Measurements from ENCODE around the gene GAS6. TPM values are rescaled to one million over a fixed set of nuclear protein-coding genes. Genes with fewer than 3 reads are reported as not detected.

The GAS6 gene
- total and polyA plus RNA-seq, 2 donors (not counting 3 experiments of a cell fraction or from before 2014, with no cell fraction given), result 69.2 to 109 TPM

DNA sequence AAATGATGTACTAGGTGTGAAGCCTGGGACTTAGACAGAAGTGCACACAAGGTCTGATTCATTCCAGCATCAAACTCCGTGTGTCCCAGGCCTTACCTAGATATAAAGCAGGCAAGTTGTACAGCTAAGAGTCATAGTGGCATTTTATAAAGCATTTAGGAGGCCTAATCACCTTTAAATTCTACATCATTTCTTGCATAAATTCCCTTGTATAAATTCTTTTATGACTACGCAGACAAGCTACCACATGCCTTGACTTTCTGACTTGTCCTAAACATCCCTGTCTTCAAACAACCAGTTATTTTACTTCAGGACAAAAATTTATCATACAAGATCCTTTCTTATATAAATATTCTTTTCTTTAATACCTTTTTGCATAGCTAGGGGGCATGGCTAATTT lies 82.3 kb downstream of the GAS6 start:
- Histone ChIP-seq H3K9me1 (replicated peaks; ENCODE audit: control insufficient read depth, extremely low read depth, insufficient read depth, low read length) (no peaks in the 10 kb centered on the region), H3K4me3 (replicated peaks in 1 of 3; ENCODE audit: insufficient read depth in 1 of 3, low read depth in 1 of 3, low read length in 3 of 3) (no peak overlapping the region), H3K36me3 (ENCODE audit: control insufficient read depth in 2 of 2, extremely low read depth in 1 of 2, insufficient read depth in 2 of 2, low read length in 2 of 2) (peaks cover 0 to 8% of the 10 kb centered on the region in 2 experiments), H3K9me3 (replicated peaks; ENCODE audit: control insufficient read depth, insufficient read depth, low read length) (no peaks in the 10 kb centered on the region), H3K27ac (ENCODE audit: insufficient read depth, low read depth, low read length) (no peak overlapping the region), H3K9ac (replicated peaks; ENCODE audit: extremely low read depth, insufficient read depth, low read length) (no peak overlapping the region), H4K20me1 (replicated peaks; ENCODE audit: control insufficient read depth, extremely low read depth, insufficient read depth, low read length) (no peaks in the 10 kb centered on the region), H3K27me3 (ENCODE audit: control insufficient read depth in 2 of 2, insufficient read depth in 2 of 2, low read length in 2 of 2) (no peaks in the 10 kb centered on the region), H3K4me1 (ENCODE audit: control insufficient read depth, extremely low read depth, insufficient read depth, low read length) (peaks cover 14% of the 10 kb centered on the region), H3K79me2 (ENCODE audit: control insufficient read depth, insufficient read depth, low read length) (no peaks in the 10 kb centered on the region), H2AFZ (ENCODE audit: low read depth, low read length) (no peak overlapping the region), H3K4me2 (ENCODE audit: insufficient read depth, low read length) (no peak overlapping the region)
- FAIRE-seq (no peak), DNase-seq (ENCODE audit: low read depth, low spot score) (no peak)
- TF ChIP-seq CTCF (IDR thresholded peaks at IDR 0.05; ENCODE audit: extremely low read depth in 1 of 2, insufficient read depth in 1 of 2, low read depth in 1 of 2, low read length in 2 of 2), result no peak
- no peak for TF ChIP-seq POLR2AphosphoS5 (IDR thresholded peaks at IDR 0.05; ENCODE audit: insufficient read depth, low read depth, low read length)
- no peak for TF ChIP-seq POLR2A (IDR thresholded peaks at IDR 0.05; ENCODE audit: low read depth, low read length)
- TF ChIP-seq EZH2 (IDR thresholded peaks at IDR 0.05; ENCODE audit: borderline replicate concordance, low read depth, low read length, severe bottlenecking), result no peak
- no peak for TF ChIP-seq GATA2 (IDR thresholded peaks at IDR 0.05; ENCODE audit: insufficient read depth, insufficient read length, low read depth, low read length)
- no peak for TF ChIP-seq MYC (IDR thresholded peaks at IDR 0.05; ENCODE audit: low read depth, low read length)
- TF ChIP-seq JUN (IDR thresholded peaks at IDR 0.05; ENCODE audit: borderline replicate concordance, insufficient read depth, insufficient read length, low read depth), result no peak
- TF ChIP-seq, protein P1, sequence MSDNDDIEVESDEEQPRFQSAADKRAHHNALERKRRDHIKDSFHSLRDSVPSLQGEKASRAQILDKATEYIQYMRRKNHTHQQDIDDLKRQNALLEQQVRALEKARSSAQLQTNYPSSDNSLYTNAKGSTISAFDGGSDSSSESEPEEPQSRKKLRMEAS (IDR thresholded peaks at IDR 0.05; ENCODE audit: insufficient read depth, insufficient read length), result no peak
- TF ChIP-seq FOS (IDR thresholded peaks at IDR 0.05; ENCODE audit: borderline replicate concordance, insufficient read depth, low read length), result no peak
- ChIA-PET CTCF (interaction anchor here (0.8 to 1.2 kb wide), 6 partner anchors 12 to 123 kb away, joined by 3 to 4 read pairs (median 3); no protein-coding TSS in a partner anchor), POLR2A (no interaction called here)
- intact Hi-C loops (cut with micrococcal nuclease) (no loop called here), dilution Hi-C loops (cut with MboI; ENCODE audit: extremely low pct_ligation_motif_present, low sequenced_read_pairs) (no loop called here)
- no TSS peak for BruUV-seq (replicated peaks)

All from endothelial cell of umbilical vein (primary cell).